Omental fat pad (tissue), 4 donors: Measurements from ENCODE around the gene EED. TPM values are rescaled to one million over a fixed set of nuclear protein-coding genes. Genes with fewer than 3 reads are reported as not detected.

Experiments used
- ATAC-seq: fragments of 150-250 bp; one replicate; pipeline ENCODE4 v1.9.1; 2016; ENCODE audit warnings: mild to moderate bottlenecking, moderate library complexity; ENCODE audit not compliant: low FRiP score
- DNase-seq: peaks from one replicate; pipeline ENCODE4 v3.0.0-alpha.2; 2019; ENCODE audit warnings: low spot score
- CTCF ChIP-seq, 3 donors: fragments of 450-650 bp; IDR thresholded peaks; one replicate each; pipeline ENCODE4 v1.5.1; 2016 to 2017; ENCODE audit warnings: antibody characterized with exemption in 3 of 3, mild to moderate bottlenecking in 3 of 3, moderate library complexity in 2 of 3
- total RNA-seq, 4 donors: library from RNA; depleted of rRNA; stranded (reverse); fragments of >200 nt; gene quantifications; one replicate each; pipeline ENCODE4 v1.1.0, GENCODE V29; 2016

EED gene
- total RNA-seq, 4 donors from 2014 or later, result 13.2 to 29.6 (median 18.9) TPM

DNA sequence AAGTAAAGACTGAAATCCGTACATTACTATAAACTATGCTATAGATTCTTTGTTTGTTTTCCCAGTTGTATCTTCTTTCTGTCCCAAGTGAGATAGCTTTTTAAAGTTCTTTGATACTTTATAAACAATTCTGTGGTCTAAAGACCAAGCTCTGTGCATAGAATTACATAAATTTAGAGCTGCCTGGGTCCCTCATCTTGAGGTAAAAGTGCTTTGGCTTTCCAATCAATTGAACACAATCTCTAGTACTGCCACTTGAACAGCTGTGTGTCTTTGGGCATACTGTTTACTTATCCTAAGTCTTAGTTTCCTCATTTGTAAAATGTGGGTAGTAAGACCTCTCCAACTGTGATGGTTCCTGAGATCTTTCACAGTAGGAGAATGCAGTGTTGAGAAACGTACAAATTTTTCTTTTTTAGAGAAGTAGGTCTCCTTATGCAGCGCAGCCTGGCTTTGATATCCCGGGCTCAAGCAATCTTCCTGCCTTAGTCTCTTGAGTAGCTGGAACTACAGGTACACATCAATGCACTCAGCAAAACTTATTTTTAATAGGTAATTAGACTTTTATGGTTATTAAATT is 2.5 kb upstream of the EED start:
- TF ChIP-seq CTCF (IDR thresholded peaks at IDR 0.05), result no peak
- no peak for ATAC-seq
- DNase-seq, result no peak

DNA sequence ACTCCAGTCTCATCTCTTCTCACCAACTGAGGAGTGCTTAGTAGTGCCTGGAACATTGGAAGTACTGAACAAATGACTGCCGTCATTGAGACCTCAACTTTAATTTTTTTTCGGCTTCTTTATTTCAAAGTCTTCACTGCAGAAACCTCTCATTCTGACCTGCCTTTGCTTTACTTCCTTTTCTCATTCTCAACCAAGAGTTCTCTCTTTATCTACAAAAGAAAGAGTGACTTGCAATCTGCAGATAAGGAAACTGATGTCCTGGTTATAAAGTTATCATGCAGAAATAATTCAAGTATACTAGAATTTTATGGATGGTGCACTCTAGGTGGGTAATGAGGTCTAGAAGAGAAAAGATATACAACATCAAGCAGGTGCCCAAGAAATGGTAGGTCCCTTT is 1.2 kb upstream of the EED start:
- no peak for DNase-seq
- no peak for TF ChIP-seq CTCF (IDR thresholded peaks at IDR 0.05)
- ATAC-seq, result no peak

DNA sequence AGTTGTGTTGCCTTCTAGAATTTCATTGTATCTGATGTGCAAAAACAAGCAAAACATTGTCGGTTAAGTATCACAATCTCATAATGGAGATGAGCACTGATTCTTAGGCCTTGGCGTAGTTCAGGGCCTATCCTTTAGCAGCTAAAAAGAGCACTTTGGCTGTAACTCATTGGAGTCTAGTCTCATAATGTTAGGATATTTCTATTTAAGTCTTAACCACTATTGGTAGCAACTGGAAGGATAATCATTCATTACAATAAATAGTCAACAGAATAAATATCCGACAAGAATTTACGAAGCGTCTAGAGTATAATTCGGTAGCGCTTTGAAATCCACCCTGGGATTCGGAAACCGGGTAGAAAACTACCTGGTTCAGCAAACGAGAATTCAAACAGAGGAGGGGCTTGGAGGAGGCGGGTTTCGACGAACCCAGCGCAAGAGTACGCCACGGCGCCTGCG is 461 bp upstream of the EED start:
- DNase-seq, result peak; percentile 34
- no peak for TF ChIP-seq CTCF (IDR thresholded peaks at IDR 0.05)

GRCh38 chr11:86245369-86246292 is 1.1 kb downstream of the EED start:
- no peak for TF ChIP-seq CTCF (IDR thresholded peaks at IDR 0.05)
- ATAC-seq (peak; percentile 48), DNase-seq (no peak)

More for the DNA sequence above, 461 bp upstream of the EED start:
- peak; percentile 86 for ATAC-seq

DNA sequence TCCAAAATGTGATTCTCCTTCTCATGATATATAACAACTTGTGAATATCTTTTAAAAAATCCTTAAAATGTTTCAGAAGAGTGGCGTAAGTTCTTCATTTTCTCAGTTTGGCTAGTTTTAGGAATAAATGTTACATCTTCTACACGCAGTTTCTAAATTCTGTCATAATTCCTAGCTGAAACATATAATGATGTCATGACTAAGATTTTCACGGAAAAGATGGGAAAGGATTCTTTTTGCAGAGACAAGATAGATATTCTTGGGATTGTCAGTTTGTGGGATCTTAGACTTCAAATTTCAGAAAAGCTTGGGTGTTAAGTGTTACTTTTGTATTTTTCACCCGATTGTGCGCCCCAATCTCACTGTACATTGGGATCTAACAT is 1.7 kb downstream of the EED start:
- DNase-seq, result no peak
- no peak for TF ChIP-seq CTCF (IDR thresholded peaks at IDR 0.05)
- no peak for ATAC-seq

GRCh38 chr11:86247608-86248007 is 3.1 kb downstream of the EED start:
- no peak for TF ChIP-seq CTCF (IDR thresholded peaks at IDR 0.05)
- ATAC-seq (no peak), DNase-seq (no peak)
